Naive B cell (primary cell): Measurements from ENCODE around the gene LDLR. TPM values are rescaled to one million over a fixed set of nuclear protein-coding genes. Genes with fewer than 3 reads are reported as not detected.
"Not testable (repeated sequence)": the region's sequence is repeated elsewhere in the genome, so short reads cannot be mapped to it uniquely, and the experiment has no call there.

Source experiments
- ATAC-seq, 2 donors: fragments of 150-1000 bp; cut with Tn5 transposase; 2 replicates each; pipeline ENCODE4 v1.10.0; 2021; ENCODE audit warnings: low read depth in 2 of 2, mild to moderate bottlenecking in 2 of 2, moderate library complexity in 2 of 2
- DNase-seq: peaks from one replicate; pipeline ENCODE4 v3.0.0; 2022
- H3K27ac Mint-ChIP-seq, 6 donors: one replicate each; pipeline ENCODE4 v1.8.0; 2020 to 2022; ENCODE audit warnings: mild to moderate bottlenecking in 6 of 6, mixed read lengths in 6 of 6, moderate library complexity in 5 of 6, inconsistent platforms in 2 of 6
- H3K27me3 Mint-ChIP-seq, 3 donors: one replicate each; pipeline ENCODE4 v1.8.0; 2021 to 2022; ENCODE audit warnings: mixed read lengths in 3 of 3, mild to moderate bottlenecking in 1 of 3
- H3K36me3 Mint-ChIP-seq, 2 donors: one replicate each; pipeline ENCODE4 v1.8.0; 2020 to 2022; ENCODE audit warnings: mixed read lengths in 2 of 2, inconsistent platforms in 1 of 2, mild to moderate bottlenecking in 1 of 2
- H3K4me1 Mint-ChIP-seq, 3 donors: one replicate each; pipeline ENCODE4 v1.8.0; 2020 to 2022; ENCODE audit warnings: mixed read lengths in 3 of 3, inconsistent platforms in 1 of 3, mild to moderate bottlenecking in 1 of 3, moderate library complexity in 1 of 3
- H3K4me3 Mint-ChIP-seq, 8 donors: one replicate each; pipeline ENCODE4 v1.8.0; 2020 to 2022; ENCODE audit warnings: mild to moderate bottlenecking in 8 of 8, mixed read lengths in 8 of 8, moderate library complexity in 8 of 8, inconsistent platforms in 2 of 8
- H3K9me3 Mint-ChIP-seq, 7 donors: one replicate each; pipeline ENCODE4 v1.8.0; 2020 to 2022; ENCODE audit warnings: mixed read lengths in 7 of 7, mild to moderate bottlenecking in 5 of 7, inconsistent platforms in 2 of 7, moderate library complexity in 1 of 7
- polyA plus RNA-seq, 6 donors: library from polyadenylated mRNA; unstranded; fragments of 300-500 nt; fragmentation: Illumina TruSeq; gene quantifications; one replicate each; pipeline ENCODE4 v1.2.3, GENCODE V29; 2021; ENCODE audit warnings: low read depth in 6 of 6

The LDLR gene
- polyA plus RNA-seq, 6 donors from 2014 or later = 0.35 to 2.6 (median 1.0) TPM

GRCh38 chr19:11159598-11160439 lies 70.6 kb downstream of the LDLR start:
- H3K4me3 Mint-ChIP-seq = peak overlapping the region in 1 of 8 donors; percentile 70
- peaks cover 0 to under 1% (median 0%) of the 10 kb centered on the region in 3 donors for H3K27me3 Mint-ChIP-seq
- no peak for ATAC-seq
- H3K4me1 Mint-ChIP-seq = peaks cover 4 to 15% (median 12%) of the 10 kb centered on the region in 3 donors
- peaks cover 0 to 3% (median 0%) of the 10 kb centered on the region in 7 donors for H3K9me3 Mint-ChIP-seq
- no peaks in the 10 kb centered on the region for H3K36me3 Mint-ChIP-seq
- DNase-seq = no peak
- H3K27ac Mint-ChIP-seq = peak overlapping the region in 1 of 6 donors; percentile 49

GRCh38 chr19:11160440-11160768 lies 71.1 kb downstream of the LDLR start:
- not testable (repeated sequence) for DNase-seq, H3K9me3 Mint-ChIP-seq, ATAC-seq, H3K4me3 Mint-ChIP-seq, H3K4me1 Mint-ChIP-seq, H3K27me3 Mint-ChIP-seq, H3K36me3 Mint-ChIP-seq, H3K27ac Mint-ChIP-seq

GRCh38 chr19:11164296-11164695 lies 75.0 kb downstream of the LDLR start:
- H3K27ac Mint-ChIP-seq = peak overlapping the region in 1 of 6 donors; percentile 70
- H3K36me3 Mint-ChIP-seq = no peaks in the 10 kb centered on the region
- no peaks in the 10 kb centered on the region for H3K4me1 Mint-ChIP-seq
- DNase-seq (no peak), ATAC-seq (no peak)
- H3K4me3 Mint-ChIP-seq = no peak overlapping the region
- no peaks in the 10 kb centered on the region for H3K27me3 Mint-ChIP-seq
- peaks cover 0 to 3% (median 0%) of the 10 kb centered on the region in 7 donors for H3K9me3 Mint-ChIP-seq

- H3K4me1 Mint-ChIP-seq = no peaks in the 10 kb centered on the region
Measured at GRCh38 chr19:11164879-11165406, 75.7 kb downstream of the LDLR start.

GRCh38 chr19:11165486-11166030 lies 76.3 kb downstream of the LDLR start:
- Mint-ChIP-seq H3K9me3 (no peaks in the 10 kb centered on the region), H3K27ac (no peak overlapping the region), H3K27me3 (no peaks in the 10 kb centered on the region), H3K4me1 (no peaks in the 10 kb centered on the region), H3K36me3 (no peaks in the 10 kb centered on the region), H3K4me3 (no peak overlapping the region)
- no peak for ATAC-seq
- DNase-seq = no peak

More at GRCh38 chr19:11164879-11165406, 75.7 kb downstream of the LDLR start:
- no peaks in the 10 kb centered on the region for H3K27me3 Mint-ChIP-seq
- no peak overlapping the region for H3K27ac Mint-ChIP-seq
- DNase-seq (no peak), ATAC-seq (no peak)
- no peaks in the 10 kb centered on the region for H3K36me3 Mint-ChIP-seq
- no peak overlapping the region for H3K4me3 Mint-ChIP-seq
- peaks cover 0 to 3% (median 0%) of the 10 kb centered on the region in 7 donors for H3K9me3 Mint-ChIP-seq

- Mint-ChIP-seq H3K27ac (peak overlapping the region in 1 of 6 donors; percentile 63), H3K36me3 (no peaks in the 10 kb centered on the region), H3K4me1 (no peaks in the 10 kb centered on the region), H3K9me3 (no peaks in the 10 kb centered on the region), H3K4me3 (peak overlapping the region in 1 of 8 donors; percentile 80), H3K27me3 (no peaks in the 10 kb centered on the region)
- ATAC-seq = no peak
- DNase-seq = no peak
Measured at GRCh38 chr19:11166281-11167142, 77.2 kb downstream of the LDLR start.

- no peak for DNase-seq
- Mint-ChIP-seq H3K9me3 (no peaks in the 10 kb centered on the region), H3K27me3 (no peaks in the 10 kb centered on the region), H3K4me1 (no peaks in the 10 kb centered on the region), H3K4me3 (no peak overlapping the region), H3K36me3 (no peaks in the 10 kb centered on the region), H3K27ac (no peak overlapping the region)
- no peak for ATAC-seq
Measured at GRCh38 chr19:11168568-11168967, 79.3 kb downstream of the LDLR start.

- H3K9me3 Mint-ChIP-seq = no peaks in the 10 kb centered on the region
Measured at GRCh38 chr19:11169896-11170678, 80.8 kb downstream of the LDLR start.

GRCh38 chr19:11171144-11171543 lies 81.9 kb downstream of the LDLR start:
- H3K27ac Mint-ChIP-seq = no peak overlapping the region
- ATAC-seq (no peak), DNase-seq (no peak)
- H3K27me3 Mint-ChIP-seq = no peaks in the 10 kb centered on the region
- H3K36me3 Mint-ChIP-seq = no peaks in the 10 kb centered on the region
- no peak overlapping the region for H3K4me3 Mint-ChIP-seq
- no peaks in the 10 kb centered on the region for H3K9me3 Mint-ChIP-seq
- no peaks in the 10 kb centered on the region for H3K4me1 Mint-ChIP-seq

More at GRCh38 chr19:11169896-11170678, 80.8 kb downstream of the LDLR start:
- peak overlapping the region in 1 of 6 donors; percentile 87 for H3K27ac Mint-ChIP-seq
- no peaks in the 10 kb centered on the region for H3K27me3 Mint-ChIP-seq
- no peaks in the 10 kb centered on the region for H3K36me3 Mint-ChIP-seq
- no peak overlapping the region for H3K4me3 Mint-ChIP-seq
- H3K4me1 Mint-ChIP-seq = no peaks in the 10 kb centered on the region
- no peak for ATAC-seq
- DNase-seq = no peak

- ATAC-seq = no peak
- H3K36me3 Mint-ChIP-seq = no peaks in the 10 kb centered on the region
- H3K4me1 Mint-ChIP-seq = no peaks in the 10 kb centered on the region
- peaks cover 0 to under 1% (median 0%) of the 10 kb centered on the region in 3 donors for H3K27me3 Mint-ChIP-seq
- H3K9me3 Mint-ChIP-seq = no peaks in the 10 kb centered on the region
- DNase-seq = no peak
- peak overlapping the region in 2 of 6 donors; percentile 10 to 53 for H3K27ac Mint-ChIP-seq
- no peak overlapping the region for H3K4me3 Mint-ChIP-seq
Measured at GRCh38 chr19:11172576-11172975, 83.3 kb downstream of the LDLR start.

- H3K4me3 Mint-ChIP-seq = peak overlapping the region in 1 of 8 donors; percentile 37
- no peak for DNase-seq
- H3K36me3 Mint-ChIP-seq = no peaks in the 10 kb centered on the region
- H3K27ac Mint-ChIP-seq = no peak overlapping the region
- no peaks in the 10 kb centered on the region for H3K4me1 Mint-ChIP-seq
- no peaks in the 10 kb centered on the region for H3K9me3 Mint-ChIP-seq
- no peak for ATAC-seq
- peaks cover 0 to 6% (median 5%) of the 10 kb centered on the region in 3 donors for H3K27me3 Mint-ChIP-seq
Measured at GRCh38 chr19:11173516-11174155, 84.4 kb downstream of the LDLR start.

GRCh38 chr19:11174336-11174735 lies 85.1 kb downstream of the LDLR start:
- no peak for DNase-seq
- ATAC-seq = no peak
- Mint-ChIP-seq H3K4me1 (peaks cover 0 to 3% (median under 1%) of the 10 kb centered on the region in 3 donors), H3K27ac (no peak overlapping the region), H3K4me3 (no peak overlapping the region), H3K36me3 (no peaks in the 10 kb centered on the region), H3K9me3 (no peaks in the 10 kb centered on the region), H3K27me3 (peaks cover 0 to 6% (median 5%) of the 10 kb centered on the region in 3 donors)
